ENCODE data around the gene SBF2.

SBF2 gene

DNA sequence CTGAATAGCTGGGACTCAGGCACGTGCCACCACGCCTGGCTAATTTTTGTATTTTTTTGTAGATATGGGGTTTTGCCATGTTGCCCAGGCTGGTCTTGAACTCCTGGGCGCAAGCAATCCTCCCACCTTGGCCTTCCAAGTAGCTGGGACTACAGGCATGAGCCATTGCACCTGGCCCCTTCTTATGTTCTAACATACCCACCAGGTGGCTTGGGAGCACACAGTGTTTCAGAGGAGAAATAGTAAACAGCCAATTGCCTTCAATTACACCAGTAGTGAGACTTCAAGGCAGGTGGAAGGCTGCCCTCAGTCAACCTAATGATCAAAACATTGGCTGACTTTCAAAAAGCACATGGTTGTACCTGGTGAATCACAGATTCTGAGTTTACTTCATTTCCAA, 462.9 kb downstream of the SBF2 start:
- DNase-seq = no peak
- in situ Hi-C loops (cut with HindIII; ENCODE audit: low pct_ligation_motif_present, low pct_unique_long_range_greater_than_20kb, low sequenced_read_pairs) = no loop called here

DNA sequence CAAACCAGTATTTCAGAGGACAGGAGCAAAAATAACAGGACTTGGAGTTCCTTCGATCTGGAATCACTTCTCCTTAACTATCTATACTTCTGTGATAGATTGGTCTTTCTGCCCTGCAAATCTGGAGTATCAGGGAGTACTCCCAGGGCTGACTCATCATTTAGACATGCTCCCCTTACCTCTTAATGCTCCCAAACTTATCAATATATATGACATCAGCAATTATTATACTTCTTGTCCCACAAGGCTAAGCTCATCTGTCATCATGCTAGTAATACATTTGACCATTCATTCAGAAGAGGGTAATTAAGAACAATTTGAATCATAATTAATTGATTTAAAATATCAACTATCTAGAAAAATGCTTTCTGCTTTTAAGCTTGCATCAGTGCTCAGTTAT, 466.3 kb downstream of the SBF2 start:
- no peak for DNase-seq
- in situ Hi-C loops (cut with HindIII; ENCODE audit: low pct_ligation_motif_present, low pct_unique_long_range_greater_than_20kb, low sequenced_read_pairs) = no loop called here

DNA sequence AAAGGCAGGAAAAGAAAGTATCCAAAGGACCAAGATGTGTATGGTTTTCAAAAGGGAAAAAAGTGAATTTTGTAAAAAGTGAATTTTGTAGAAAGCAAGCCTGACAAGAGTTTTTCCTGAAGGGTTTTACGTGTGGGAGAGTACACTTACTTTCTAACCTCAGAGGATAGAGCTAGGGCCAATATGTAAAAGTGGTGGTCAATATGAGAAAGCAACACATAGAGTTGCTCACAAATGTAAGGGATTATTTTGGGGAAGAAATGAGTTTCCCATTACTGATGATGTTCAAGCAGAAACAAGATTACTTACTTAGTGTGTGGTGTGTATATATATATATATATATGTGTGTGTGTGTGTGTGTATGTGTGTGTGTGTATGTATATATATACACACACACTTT, 467.6 kb downstream of the SBF2 start:
- in situ Hi-C loops (cut with HindIII; ENCODE audit: low pct_ligation_motif_present, low pct_unique_long_range_greater_than_20kb, low sequenced_read_pairs) = no loop called here
- DNase-seq = no peak

DNA sequence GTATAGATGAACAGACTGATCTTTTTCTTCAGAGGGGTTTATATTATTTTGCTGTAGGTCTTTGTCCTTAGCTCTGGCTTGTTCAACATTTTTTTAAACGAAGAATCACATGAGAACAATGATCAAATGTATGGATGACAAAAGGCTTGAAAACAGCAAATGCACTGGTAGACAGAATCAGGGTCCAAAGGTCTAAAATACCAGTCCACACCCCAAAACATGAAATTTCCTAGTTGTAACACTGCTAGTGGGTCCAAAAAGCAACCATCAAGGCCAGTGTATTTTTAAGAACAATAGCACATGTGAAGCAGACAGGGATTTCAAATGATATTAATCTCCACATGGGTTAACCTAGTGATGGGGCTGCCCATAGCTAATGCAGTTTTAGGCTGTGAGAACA, 468.1 kb downstream of the SBF2 start:
- DNase-seq = no peak
- in situ Hi-C loops (cut with HindIII; ENCODE audit: low pct_ligation_motif_present, low pct_unique_long_range_greater_than_20kb, low sequenced_read_pairs) = no loop called here

DNA sequence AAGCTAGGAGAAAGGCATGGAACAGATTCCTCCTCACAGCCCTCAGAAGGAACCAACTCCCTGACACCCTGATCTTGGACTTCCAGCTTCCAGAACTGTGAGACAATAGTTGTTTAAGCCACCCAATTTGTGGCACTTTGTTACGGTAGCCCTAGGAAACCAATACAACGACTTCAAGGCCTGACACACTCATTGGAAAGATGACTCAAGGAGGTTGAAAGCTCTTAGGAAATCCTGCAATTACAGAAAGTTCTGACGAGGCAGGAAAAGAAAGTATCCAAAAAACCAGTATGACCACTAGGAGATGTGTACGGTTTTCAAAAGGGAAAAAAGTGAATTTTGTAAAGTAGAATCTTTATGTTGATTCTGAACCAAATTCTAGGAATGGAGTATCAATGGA, 468.7 kb downstream of the SBF2 start:
- DNase-seq = no peak
- in situ Hi-C loops (cut with HindIII; ENCODE audit: low pct_ligation_motif_present, low pct_unique_long_range_greater_than_20kb, low sequenced_read_pairs) = no loop called here

DNA sequence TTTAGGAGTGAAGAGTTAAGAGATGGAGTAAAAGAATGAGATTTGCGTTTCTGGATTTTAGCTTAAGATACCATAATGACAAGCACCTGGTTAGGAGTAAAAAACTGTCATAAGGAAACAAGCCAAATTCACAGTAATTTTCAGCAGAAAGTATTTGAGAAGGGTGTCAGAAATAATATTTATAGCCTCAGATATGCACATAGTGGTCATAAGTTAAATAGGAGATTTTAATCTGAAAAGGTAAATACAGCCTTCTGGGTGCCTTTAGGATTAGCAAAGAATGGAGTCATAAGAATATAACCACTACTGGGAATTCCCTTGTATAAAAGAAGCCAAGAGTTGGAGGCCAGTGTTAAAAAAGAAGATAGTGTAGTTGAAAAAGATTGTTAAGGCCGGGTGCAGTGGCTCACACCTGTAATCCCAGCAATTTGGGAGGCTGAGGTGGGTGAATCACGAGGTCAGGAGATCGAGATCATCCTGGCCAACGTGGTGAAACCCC, 470.1 kb downstream of the SBF2 start:
- in situ Hi-C loops (cut with HindIII; ENCODE audit: low pct_ligation_motif_present, low pct_unique_long_range_greater_than_20kb, low sequenced_read_pairs) = no loop called here

DNA sequence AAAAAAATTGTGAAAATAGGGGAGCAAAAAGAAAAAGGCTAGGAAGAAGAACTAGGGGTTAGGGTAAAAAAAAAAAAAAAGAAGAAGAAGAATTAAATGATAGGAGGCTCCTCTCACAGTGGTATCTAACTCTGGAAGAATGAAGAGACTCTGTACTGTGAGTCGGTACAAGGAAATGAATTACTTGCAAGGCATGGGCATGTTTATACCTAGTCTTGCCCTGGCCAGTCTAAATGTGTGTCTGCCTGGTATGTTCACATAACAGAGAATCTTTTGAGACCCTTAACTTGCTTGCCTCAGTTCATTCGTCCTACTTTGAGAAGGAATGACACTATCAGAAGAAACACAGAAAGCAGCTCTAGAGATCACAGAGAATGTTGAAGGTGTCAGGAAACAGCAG, 470.6 kb downstream of the SBF2 start:
- in situ Hi-C loops (cut with HindIII; ENCODE audit: low pct_ligation_motif_present, low pct_unique_long_range_greater_than_20kb, low sequenced_read_pairs) = no loop called here
- no peak for DNase-seq

More for the DNA sequence above, 470.1 kb downstream of the SBF2 start:
- DNase-seq = no peak

DNA sequence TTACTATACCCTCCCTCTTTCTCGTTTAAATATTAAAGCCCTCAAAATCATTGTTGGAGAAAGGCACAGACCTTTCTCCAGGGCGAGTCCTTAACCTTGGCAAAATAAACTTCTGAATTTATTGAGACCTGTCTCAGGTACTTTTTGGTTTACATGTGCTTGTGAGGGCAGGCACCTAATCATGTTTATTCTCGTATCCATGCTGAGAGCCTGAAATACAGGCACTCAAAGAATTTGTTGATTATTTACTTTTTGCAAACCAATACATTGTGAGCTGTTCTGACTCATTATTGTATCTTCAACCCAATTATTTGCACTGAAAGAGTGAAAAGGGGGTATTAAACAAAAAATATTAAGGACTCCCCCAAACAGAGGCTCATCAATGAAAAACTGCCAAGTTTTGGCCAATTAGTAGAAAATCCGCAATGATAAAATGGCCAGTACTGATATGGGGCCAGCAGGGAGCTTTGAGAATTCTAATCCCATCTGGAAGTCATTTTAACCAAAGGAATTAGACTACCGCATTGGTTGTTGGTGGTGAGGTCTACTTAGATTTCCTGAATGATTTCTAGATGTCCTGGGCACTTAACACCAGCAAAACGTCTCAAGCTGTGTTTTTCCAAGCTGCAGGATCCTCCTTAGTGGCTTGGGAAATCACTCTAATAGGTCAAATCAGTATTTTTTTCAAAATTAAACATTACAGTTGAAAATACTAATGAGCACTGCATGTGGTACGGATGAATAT, 472.8 kb downstream of the SBF2 start:
- in situ Hi-C loops (cut with HindIII; ENCODE audit: low pct_ligation_motif_present, low pct_unique_long_range_greater_than_20kb, low sequenced_read_pairs) = no loop called here
- no peak for DNase-seq

DNA sequence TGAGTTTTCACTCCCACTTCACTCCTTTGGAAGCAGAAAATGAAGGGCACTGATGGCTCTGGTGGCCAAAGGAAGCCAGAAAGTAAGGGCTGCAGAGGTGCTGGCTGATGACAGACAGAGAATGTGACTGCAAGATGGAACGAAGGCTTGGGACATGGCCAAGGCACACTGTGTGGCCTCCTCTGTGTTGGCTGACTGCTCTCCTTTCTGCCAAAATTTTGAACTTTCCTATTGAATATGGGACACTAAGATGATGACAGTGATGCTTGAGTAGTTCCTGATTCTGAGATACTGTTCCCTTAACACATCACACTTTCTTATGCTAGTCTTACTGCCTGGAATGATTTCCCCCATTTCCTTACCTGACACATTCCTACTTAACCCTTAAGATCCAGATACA, 473.8 kb downstream of the SBF2 start:
- in situ Hi-C loops (cut with HindIII; ENCODE audit: low pct_ligation_motif_present, low pct_unique_long_range_greater_than_20kb, low sequenced_read_pairs) = no loop called here
- no peak for DNase-seq

DNA sequence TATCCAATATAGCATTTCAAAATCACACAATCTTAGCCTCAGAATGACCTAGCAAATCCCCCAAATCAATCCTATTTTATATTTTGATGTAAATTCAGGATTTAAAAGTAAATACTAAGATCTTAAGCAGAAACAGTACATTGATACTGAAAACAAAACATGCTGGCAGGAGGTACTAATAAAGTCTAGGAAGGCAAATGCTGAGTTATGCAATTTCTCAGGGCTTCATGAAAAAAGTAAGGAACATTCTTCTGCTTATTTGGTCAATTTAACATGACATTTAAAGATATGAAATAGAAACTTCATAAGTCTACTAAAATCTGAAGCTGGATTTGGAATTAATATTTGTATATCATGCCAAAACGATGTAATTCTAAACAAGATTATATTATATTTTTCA, 476.8 kb downstream of the SBF2 start:
- in situ Hi-C loops (cut with HindIII; ENCODE audit: low pct_ligation_motif_present, low pct_unique_long_range_greater_than_20kb, low sequenced_read_pairs) = no loop called here
- no peak for DNase-seq

DNA sequence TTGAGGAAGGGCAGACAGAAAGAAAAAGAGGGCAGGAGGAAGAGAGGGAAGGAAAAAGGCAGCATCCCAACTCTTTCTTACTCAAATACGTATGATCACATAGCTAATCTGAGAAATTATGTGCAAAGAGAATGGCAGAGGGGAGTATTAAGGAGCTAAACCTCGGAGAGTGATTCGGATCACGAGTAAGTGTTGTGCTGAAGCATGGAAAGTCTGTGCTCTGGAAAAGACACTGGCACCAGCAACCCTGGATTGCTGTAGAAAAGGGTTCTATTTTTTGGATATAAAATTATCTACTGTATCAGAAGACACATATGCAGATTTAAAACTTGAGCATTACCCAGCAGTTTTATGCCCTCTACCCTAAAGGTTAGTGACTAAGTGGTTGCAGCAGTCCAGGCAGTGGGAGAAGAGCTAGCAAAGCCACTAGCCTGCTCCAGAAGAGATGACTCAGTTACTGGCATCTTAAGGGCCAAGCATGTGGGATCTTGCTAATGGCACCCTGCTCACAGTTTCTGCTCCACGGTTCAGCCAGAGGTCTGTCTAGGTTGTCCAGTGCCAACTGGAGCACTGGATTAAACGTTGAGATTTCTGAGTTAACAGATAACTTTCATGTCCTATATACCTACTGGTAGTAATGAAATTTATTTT, 478.4 kb downstream of the SBF2 start:
- peak; percentile 72 for DNase-seq
- in situ Hi-C loops (cut with HindIII; ENCODE audit: low pct_ligation_motif_present, low pct_unique_long_range_greater_than_20kb, low sequenced_read_pairs) = no loop called here

DNA sequence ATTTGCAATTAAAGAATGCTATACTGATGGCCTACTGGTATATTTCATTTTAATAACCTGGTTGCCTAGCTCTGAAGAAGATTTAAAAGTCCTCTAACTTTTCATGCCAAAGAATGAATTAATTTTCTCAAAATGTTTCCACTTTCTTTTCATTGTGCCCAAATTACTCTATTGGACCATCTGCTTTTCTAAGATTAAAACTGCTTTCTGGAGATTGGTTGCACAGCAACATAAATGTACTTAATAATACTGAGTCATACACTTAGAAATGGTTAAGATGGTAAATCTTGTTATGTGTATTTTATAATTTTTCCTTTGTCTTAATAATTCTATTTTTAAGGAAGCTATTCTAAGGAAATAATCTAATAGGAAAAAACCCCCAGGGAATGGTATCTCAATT, 479.9 kb downstream of the SBF2 start:
- in situ Hi-C loops (cut with HindIII; ENCODE audit: low pct_ligation_motif_present, low pct_unique_long_range_greater_than_20kb, low sequenced_read_pairs) = no loop called here
- no peak for DNase-seq

DNA sequence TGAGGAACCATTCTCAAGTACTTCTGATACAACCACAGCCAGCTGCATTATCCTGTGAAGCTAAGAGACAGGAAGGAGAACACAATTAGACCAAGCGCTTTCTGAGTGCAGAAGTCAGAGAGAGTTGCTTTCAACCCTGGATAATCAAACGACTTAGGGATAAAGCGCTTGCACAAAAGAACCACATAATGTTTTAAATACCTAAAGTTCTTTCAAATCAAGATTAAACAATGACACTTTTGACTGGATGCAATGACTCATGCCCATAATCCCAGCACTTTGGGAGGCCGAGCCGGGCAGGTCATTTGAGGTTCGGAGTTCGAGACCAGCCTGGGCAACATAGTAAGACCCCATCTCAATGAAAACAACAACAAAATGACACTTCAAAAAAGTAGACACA, 485.1 kb downstream of the SBF2 start:
- in situ Hi-C loops (cut with HindIII; ENCODE audit: low pct_ligation_motif_present, low pct_unique_long_range_greater_than_20kb, low sequenced_read_pairs) = no loop called here

DNA sequence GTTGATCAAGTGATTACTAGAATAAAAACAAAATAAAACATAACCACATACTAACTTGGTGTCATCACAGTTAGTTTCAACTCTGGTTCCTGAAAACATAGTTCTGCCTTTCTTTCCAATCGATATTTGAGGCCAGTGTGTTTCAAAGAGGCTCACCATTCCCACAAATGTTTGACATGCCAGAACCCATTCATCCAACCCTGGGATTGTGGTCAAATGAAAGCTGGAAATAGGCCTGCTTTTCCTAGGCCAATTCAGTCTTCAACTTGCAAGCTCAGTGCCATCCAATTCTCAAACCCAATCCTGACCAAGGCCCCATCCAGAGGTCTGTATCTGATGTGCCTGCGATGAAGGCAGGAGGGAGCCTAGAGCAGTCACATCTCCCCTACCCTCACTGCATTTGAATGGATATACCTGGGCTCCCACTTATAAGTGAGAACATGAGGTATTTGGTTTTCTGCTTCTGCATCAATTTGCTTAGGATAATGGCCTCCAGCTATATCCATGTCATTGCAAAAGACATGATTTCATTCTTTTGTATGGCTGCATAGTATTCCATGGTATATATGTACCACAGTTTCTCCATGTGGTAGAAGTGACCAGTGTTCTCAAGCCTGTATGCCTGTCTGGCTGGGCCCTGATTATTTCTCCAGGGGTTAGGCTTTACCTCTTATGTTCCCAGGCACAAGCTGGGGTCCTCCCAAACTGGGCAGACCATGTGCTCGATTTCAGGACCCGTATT, 486.9 kb downstream of the SBF2 start:
- DNase-seq = no peak
- in situ Hi-C loops (cut with HindIII; ENCODE audit: low pct_ligation_motif_present, low pct_unique_long_range_greater_than_20kb, low sequenced_read_pairs) = no loop called here

More for the DNA sequence above, 485.1 kb downstream of the SBF2 start:
- no peak for DNase-seq

DNA sequence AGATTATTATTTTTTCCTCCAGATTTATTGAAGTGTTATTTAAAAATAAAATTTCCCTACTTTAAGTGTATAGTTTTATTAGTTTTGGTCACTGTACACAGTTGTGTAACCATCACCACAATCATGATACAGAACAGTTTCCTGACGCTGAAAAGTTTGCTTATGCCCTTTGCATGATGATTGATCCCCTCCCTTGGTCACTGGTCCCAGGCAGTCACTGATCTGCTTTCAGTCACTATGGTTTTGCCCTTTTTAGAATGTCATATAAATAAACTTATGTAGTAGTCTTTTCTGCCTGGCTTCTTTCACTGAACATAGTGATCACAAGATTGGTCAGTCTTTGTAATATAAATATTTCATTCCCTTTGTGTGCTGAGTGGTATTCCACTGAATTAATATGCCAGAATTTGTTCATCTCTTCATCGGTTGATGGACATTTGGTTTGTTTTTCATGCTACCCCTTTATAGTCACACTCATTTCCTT, 489.6 kb downstream of the SBF2 start:
- in situ Hi-C loops (cut with HindIII; ENCODE audit: low pct_ligation_motif_present, low pct_unique_long_range_greater_than_20kb, low sequenced_read_pairs) = no loop called here

DNA sequence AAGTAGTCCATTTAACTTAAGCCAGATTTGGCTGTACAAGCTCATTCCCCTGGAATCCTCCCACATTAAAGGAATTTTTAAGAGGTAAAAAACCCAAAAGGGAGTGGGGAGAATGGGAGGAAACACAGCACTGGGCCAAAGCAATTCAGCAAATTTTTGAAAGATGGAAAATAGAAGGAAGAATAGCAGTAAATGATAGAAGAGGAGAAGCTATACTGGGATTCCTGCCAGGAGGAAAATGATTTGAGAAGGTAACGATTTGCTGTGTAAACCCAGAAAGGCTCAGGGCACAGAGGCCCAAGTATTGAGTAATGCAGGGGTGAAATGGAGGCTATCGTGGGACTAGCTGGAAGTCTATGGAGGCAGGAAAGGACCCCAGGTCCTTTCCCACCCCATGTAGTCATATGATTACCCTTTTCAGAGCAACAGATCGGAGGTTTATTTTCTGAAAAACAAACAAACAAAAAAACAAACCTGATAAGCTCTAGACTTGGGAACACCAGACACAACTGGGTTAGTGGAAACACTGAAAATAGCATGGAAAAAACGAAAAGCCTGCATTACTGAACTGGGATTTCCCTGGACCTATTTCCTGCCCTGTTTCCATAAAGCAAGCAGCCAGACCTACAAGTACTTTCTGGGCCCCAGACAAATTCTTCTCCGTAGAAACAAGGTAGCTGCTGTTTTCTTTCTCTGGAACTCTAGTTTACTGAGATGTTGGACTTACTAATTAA, 490.2 kb downstream of the SBF2 start:
- in situ Hi-C loops (cut with HindIII; ENCODE audit: low pct_ligation_motif_present, low pct_unique_long_range_greater_than_20kb, low sequenced_read_pairs) = no loop called here
- no peak for DNase-seq

More for the DNA sequence above, 489.6 kb downstream of the SBF2 start:
- no peak for DNase-seq

DNA sequence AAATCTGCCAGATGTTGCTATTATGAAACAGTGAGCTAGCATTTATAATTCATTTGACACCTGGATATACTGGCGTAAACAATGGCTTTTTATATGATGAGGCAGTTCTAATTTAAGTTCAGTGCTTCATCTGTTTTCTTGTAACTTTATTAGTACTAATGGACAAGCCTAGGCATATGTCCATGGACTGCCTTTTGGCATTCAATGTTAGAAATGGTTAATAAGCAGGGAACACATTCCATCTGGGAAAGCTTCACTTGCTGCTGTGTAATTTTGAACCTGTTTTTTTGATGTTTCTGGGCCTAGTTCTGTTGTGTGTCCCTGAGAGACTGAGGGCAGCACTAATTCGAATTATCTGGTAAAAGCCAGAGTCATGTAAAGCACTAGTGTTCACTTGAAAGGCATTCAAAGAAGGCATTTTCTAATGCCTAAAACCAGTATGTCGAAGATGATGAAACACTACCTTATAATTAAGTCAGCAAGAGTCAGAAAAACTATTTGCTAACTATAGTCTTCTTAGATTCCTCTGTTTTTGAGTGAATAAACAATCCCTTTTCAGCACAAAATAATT, 491.6 kb downstream of the SBF2 start:
- in situ Hi-C loops (cut with HindIII; ENCODE audit: low pct_ligation_motif_present, low pct_unique_long_range_greater_than_20kb, low sequenced_read_pairs) = no loop called here
- DNase-seq = no peak

DNA sequence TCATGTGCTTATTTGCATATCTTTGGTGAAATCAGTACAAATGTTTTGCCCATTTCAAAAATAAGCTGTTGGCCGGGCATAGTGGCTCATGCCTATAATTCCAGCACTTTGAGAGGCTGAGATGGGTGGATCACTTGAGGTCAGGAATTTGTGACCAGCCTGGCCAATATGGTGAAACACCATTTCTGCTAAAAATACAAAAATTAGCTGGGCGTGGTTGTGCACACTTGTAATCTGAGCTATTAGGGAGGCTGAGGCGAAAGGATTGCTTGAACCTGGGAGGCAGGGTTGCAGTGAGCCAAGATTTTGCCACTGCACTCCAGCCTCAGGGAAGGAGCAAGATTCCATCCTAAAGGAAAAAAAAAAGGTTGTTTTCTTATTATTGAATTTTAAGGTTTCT, 494.1 kb downstream of the SBF2 start:
- no peak for DNase-seq
- in situ Hi-C loops (cut with HindIII; ENCODE audit: low pct_ligation_motif_present, low pct_unique_long_range_greater_than_20kb, low sequenced_read_pairs) = no loop called here
